ENCODE measurements around the gene TULP4.
"Not testable (repeated sequence)": the region's sequence is repeated elsewhere in the genome, so short reads cannot be mapped to it uniquely, and the experiment has no call there.

DNA sequence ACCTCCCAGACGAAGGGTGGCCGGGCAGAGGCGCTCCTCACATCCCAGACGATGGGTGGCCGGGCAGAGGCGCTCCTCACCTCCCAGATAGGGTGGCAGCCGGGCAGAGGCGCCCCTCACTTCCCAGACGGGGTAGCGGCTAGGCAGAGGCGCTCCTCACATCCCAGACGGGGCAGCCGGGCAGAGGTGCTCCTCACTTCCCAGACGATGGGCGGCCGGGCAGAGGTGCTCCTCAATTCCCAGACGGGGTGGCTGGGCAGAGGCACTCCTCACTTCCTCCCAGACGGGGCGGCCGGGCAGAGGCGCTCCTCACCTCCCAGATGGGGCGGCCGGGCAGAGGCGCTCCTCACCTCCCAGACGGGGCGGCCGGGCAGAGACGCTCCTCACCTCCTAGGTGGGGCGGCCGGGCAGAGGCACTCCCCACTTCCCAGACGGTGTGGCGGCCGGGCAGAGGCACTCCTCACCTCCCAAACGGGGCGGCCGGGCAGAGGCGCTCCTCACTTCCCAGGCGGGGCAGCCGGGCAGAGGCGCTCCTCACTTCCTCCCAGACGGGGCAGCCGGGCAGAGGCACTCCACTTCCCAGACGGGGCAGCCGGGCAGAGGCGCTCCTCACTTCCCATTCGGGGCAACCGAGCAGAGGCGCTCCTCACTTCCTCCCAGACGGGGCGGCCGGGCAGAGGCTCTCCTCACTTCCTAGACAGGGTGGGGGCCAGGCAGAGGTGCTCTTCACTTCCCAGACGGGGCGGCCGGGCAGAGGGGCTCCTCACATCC is 37.4 kb downstream of the TULP4 start:
- not testable (repeated sequence) for TF ChIP-seq EZH2 (IDR thresholded peaks at IDR 0.05; ENCODE audit: low read length)
- TF ChIP-seq, protein P1, sequence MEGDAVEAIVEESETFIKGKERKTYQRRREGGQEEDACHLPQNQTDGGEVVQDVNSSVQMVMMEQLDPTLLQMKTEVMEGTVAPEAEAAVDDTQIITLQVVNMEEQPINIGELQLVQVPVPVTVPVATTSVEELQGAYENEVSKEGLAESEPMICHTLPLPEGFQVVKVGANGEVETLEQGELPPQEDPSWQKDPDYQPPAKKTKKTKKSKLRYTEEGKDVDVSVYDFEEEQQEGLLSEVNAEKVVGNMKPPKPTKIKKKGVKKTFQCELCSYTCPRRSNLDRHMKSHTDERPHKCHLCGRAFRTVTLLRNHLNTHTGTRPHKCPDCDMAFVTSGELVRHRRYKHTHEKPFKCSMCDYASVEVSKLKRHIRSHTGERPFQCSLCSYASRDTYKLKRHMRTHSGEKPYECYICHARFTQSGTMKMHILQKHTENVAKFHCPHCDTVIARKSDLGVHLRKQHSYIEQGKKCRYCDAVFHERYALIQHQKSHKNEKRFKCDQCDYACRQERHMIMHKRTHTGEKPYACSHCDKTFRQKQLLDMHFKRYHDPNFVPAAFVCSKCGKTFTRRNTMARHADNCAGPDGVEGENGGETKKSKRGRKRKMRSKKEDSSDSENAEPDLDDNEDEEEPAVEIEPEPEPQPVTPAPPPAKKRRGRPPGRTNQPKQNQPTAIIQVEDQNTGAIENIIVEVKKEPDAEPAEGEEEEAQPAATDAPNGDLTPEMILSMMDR (optimal IDR thresholded peaks at IDR 0.05 in 1 of 3, IDR thresholded peaks at IDR 0.05 in 1 of 3, conservative IDR thresholded peaks at IDR 0.05 in 1 of 3; ENCODE audit: extremely low read depth in 1 of 3, insufficient read depth in 2 of 3, low read length in 3 of 3), result not testable (repeated sequence)

Data from keratinocyte (primary cell).